LNCaP clone FGC (cell line): ENCODE results near the gene COMP.

Experiments used
- DNase-seq: peaks from one replicate; pipeline ENCODE4 v3.0.0-alpha.2; 2011; ENCODE audit warnings: low read depth
- H3K4me3 ChIP-seq: 2 replicates; pipeline ENCODE4 v1.5.1; 2011; ENCODE audit warnings: mild to moderate bottlenecking, low read depth, low read length, control low read depth
- TF ChIP-seq, protein P1 (sequence below): IDR thresholded peaks from 2 replicates; pipeline ENCODE4 v1.5.1; 2012; ENCODE audit warnings: mild to moderate bottlenecking; ENCODE audit not compliant: control insufficient read depth, insufficient read depth; ENCODE audit errors: extremely low read depth

COMP gene

DNA sequence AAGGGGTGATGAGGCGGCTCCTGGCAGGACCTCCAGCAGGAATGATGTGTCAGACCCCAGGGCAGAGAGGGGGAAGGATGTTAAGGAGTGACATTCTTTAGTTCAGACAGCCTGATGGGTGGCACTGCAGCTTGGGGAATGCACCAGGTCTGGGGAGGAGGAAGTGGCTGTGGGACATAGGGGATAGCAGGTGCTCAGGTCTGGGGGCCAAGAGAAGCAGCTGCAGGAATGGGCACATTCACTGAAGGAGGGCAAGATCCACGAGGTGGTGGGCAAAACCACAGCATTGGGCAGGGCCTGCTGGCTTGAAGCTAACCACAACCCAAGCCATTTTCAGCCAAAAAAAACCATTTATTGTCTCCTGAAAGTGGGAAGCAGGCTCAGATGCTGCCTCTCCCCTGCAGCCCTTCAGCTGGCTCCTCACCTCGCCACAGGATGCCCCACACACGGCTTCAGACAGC is 26.5 kb downstream of the COMP start:
- H3K4me3 ChIP-seq: no peak overlapping the region
- no peak for DNase-seq
- TF ChIP-seq, protein P1, sequence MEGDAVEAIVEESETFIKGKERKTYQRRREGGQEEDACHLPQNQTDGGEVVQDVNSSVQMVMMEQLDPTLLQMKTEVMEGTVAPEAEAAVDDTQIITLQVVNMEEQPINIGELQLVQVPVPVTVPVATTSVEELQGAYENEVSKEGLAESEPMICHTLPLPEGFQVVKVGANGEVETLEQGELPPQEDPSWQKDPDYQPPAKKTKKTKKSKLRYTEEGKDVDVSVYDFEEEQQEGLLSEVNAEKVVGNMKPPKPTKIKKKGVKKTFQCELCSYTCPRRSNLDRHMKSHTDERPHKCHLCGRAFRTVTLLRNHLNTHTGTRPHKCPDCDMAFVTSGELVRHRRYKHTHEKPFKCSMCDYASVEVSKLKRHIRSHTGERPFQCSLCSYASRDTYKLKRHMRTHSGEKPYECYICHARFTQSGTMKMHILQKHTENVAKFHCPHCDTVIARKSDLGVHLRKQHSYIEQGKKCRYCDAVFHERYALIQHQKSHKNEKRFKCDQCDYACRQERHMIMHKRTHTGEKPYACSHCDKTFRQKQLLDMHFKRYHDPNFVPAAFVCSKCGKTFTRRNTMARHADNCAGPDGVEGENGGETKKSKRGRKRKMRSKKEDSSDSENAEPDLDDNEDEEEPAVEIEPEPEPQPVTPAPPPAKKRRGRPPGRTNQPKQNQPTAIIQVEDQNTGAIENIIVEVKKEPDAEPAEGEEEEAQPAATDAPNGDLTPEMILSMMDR: no peak

DNA sequence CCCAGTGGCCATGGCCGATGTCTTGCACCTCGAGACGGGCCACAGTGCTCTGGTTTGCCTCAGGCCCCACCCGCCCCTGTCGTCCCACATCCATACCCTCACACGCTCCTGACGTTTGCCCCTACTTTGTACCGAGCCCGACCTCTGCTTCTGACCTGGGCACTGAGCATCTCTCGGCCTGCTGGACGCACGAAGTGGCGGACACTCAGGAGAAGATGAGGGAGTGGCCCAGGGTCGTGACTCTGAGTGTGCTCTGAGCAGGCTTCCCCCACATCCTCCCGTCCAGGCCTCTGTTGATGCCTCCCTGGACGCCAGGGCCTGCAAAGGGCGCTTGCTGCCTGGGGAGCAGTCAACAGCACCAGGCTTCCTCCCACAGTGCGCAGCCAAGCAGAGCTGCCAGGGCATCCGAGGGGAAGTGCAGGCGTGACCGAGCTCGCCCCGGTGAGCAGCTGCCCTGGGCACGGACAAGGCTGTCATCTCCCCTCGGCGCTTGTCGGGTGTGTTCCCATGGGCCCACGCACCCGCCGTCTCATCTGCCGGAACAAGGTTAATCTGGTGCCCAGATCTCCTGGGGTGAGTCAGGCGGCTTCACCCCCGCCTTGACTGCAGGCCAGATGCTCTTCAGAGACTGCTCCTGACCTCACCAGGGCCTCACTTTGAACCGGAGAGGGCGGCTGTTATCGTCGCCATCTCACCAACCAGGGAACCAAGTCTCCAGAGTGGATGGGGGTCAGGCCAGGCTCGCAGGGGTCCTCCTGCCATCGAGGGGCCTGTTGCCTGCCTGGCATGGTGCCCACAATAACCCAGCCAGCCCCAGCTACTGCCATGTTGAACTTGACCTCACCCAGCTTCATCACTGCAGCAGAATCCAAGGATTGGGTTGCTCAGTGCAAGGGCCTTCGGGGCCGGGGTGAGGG is 27.2 kb downstream of the COMP start:
- no peak overlapping the region for H3K4me3 ChIP-seq
- TF ChIP-seq, protein P1: no peak
- DNase-seq: no peak

DNA sequence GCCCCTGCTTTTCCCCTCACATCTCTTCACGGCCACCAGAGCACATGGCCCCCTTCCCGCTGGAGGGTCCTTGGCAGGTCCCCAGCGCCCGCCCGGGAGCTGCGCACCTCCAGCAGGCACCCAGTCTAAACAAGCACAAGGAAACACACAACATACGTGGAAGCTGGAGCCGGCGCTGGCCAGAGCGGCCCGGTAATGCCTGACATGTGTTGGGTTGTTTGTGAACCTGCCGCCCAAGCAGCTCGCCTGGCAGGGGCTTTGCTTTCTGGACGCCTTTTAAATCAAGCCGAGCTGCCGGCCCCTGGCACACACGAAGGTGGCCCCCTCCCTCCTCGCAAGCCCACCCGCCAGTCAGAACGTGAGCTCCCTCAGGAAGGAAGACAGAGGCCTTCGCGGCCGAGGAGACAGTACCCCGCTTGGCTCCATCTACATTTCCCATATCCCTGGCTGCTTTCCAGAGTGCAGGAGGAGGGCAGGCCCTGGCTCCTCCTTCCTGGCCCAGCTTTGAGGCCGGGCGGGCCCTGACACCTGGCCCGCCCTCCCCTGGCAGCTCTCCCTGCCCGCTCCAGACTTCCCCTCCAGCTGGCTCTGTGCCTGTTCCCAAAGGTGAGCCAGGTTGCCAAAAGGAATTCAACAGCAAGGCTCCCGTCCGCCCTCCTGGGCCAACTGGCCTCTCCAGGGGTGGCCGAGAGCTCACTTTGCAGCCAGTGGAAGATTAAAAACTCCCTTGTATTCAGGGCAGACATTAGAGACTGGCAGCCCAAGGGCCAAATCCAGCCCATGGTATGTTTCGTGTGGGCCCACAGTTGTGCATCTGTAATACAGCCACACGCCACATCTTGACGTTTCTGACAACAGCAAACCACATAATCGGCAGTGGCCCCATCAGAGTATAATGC is 28.7 kb downstream of the COMP start:
- DNase-seq: peak; percentile 94
- TF ChIP-seq, protein P1: no peak
- H3K4me3 ChIP-seq: peak overlapping the region; percentile 42

DNA sequence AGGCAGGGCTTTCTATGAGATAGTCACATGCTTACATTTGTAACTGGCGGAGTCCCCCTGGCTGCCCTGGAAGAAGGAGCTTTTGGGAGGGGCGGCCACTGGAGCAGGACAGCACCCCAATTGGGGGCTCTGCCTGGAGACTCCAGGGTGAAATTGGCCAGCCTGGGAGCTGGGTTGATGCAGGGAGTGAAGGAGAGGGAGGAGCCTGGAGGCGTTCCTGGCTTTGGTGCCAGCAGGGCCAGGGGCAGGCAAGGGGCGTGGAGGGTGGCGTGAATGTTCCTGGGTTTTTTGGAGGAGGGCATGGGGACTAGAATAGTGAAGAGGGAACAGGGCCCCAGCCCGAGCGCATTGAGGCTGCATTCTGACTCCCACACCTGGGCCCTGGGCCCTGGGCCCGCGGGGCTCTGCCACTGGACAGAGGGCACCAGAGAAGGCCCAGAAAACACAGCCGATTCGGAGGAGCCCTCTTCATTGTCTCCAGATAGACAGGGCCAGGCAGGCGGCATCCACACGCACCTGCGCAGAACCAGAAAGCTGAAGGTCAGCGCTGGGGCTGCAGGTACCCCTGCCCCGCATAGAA is 29.5 kb downstream of the COMP start:
- TF ChIP-seq, protein P1: no peak
- H3K4me3 ChIP-seq: peak overlapping the region; percentile 42
- DNase-seq: no peak

DNA sequence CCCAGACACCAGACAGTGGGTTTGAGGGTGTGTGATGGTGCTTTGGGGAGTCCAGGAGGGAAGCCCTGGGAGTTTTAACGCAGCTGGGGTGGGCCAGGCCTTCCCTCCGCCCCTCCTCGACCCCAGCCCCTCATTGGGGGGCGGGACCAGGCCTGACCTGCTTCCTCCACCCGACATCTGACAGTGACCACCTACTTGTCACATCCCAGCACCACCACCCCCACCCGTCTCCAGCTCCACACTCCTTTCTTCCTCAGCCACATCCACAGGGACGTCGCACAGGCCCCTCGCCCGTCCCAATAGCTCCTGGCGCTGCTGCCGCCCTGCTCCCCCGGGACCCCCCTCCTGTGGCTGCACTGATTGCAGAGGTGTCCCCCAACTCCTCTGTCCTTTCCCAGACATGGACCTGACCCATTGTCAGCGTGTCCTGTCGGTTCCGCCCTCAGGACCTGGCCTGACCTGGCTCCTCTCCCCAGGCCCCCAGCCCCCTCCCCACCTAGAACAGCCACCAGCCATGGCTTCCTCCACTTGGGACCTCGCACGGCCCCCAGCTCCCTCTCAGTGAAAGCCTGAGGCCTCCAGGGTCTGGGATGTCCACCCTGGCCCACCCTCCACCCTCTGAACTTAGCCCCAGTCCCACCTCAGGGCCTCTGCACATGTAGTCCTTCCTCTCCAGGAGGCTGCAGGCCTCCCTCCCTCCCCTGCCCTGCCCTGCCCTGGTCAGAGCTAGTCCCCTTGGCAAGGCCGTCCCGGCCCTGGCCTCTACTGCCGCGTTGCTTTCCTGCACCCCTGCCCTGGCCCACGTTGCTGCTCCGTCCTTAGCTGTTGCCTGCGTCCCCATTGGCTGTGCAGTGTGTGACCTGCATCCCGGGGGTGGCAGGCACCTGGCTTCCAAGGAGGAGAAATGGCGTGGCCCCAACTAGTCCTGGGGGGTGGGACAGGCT is 30.4 kb downstream of the COMP start:
- TF ChIP-seq, protein P1: no peak
- no peak overlapping the region for H3K4me3 ChIP-seq
- no peak for DNase-seq

DNA sequence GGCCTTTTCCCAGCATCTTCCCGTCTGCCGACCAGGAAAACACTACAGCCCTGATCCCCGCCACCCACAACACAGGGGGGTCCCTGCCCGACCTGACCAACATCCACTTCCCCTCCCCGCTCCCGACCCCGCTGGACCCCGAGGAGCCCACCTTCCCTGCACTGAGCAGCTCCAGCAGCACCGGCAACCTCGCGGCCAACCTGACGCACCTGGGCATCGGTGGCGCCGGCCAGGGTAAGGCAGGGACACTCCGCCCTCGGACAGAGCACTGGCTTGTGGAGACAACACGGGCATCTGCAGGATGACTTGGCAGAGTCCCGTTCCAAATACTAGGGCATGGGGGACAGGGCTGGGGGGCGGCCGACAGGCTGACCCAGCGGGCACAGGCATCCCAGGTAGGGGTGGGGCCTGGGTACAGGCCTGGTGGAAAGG is 31.1 kb downstream of the COMP start:
- no peak for DNase-seq
- TF ChIP-seq, protein P1: no peak
- no peak overlapping the region for H3K4me3 ChIP-seq
